ENCODE measurements around the gene TUT1.

Gene TUT1

GRCh38 chr11:62545437-62546243 is 45.7 kb downstream of the TUT1 start:
- no peak for TF ChIP-seq CTCF (IDR thresholded peaks at IDR 0.05; ENCODE audit: borderline replicate concordance, insufficient read depth, low read depth, low read length)
- peak overlapping the region; percentile 45 for H3K4me3 ChIP-seq (ENCODE audit: low read depth, low read length)

- TF ChIP-seq CTCF (IDR thresholded peaks at IDR 0.05; ENCODE audit: borderline replicate concordance, insufficient read depth, low read depth, low read length), result no peak
- H3K4me3 ChIP-seq (ENCODE audit: low read depth, low read length), result peak overlapping the region; percentile 45
These were observed 46.5 kb downstream of the TUT1 start for GRCh38 chr11:62544581-62545436.

DNA sequence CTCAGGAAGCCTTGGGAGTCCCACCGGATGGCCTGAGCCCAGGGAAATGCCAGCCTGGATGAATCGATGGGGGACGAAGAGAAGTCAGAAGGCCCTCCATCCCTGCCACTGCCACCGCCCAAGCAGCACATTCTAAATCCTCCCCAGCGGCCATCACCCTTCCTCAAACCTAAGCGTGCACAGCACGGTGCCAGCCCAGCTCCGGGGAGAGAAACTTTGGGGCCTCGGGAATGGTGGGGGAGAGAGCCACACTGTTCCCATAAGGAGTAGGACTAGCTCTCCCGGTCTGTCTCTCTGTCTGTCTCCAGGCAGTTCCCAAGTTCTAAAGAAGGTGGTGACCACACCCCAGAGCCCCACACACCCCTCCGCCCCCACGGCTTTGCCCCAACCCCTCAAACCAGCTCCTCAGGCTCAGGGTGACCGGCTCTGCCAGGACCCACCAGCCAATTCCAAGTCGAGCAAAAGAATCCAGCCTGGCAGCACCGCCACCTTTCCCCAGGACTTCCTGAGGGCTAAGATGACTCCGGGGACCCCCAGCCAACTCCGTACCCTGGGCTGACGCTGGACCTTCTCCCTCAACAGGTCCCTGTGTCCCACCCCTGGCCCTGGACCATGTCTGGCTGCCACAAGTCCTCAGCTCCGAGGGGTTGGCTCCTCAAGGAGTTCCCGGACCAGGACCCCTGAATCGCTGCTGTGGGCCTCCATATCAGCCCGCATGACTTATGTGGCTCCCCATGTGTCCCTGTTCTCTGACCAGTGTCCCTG is 47.5 kb downstream of the TUT1 start:
- H3K4me3 ChIP-seq (ENCODE audit: low read depth, low read length), result no peak overlapping the region
- no peak for TF ChIP-seq CTCF (IDR thresholded peaks at IDR 0.05; ENCODE audit: borderline replicate concordance, insufficient read depth, low read depth, low read length)

- H3K4me3 ChIP-seq (ENCODE audit: low read depth, low read length), result peak overlapping the region; percentile 28
- peak; percentile 100 for TF ChIP-seq CTCF (IDR thresholded peaks at IDR 0.05; ENCODE audit: borderline replicate concordance, insufficient read depth, low read depth, low read length)
These were observed 48.4 kb downstream of the TUT1 start for GRCh38 chr11:62542750-62543567.

GRCh38 chr11:62542111-62542745 is 49.1 kb downstream of the TUT1 start:
- H3K4me3 ChIP-seq (ENCODE audit: low read depth, low read length), result no peak overlapping the region
- no peak for TF ChIP-seq CTCF (IDR thresholded peaks at IDR 0.05; ENCODE audit: borderline replicate concordance, insufficient read depth, low read depth, low read length)
